Left cardiac atrium (tissue), 4 donors: ENCODE data around the gene TMEM63A. TPM values are rescaled to one million over a fixed set of nuclear protein-coding genes. Genes with fewer than 3 reads are reported as not detected.

Experiments used
- ATAC-seq, 2 donors: fragments of 200-7000 bp; cut with Tn5 transposase; one replicate each; pipeline ENCODE4 v1.9.1; 2020; ENCODE audit warnings: mild to moderate bottlenecking in 2 of 2, moderate library complexity in 2 of 2
- DNase-seq: peaks from one replicate; pipeline ENCODE4 v3.0.0-alpha.2; 2020
- intact Hi-C, 2 donors: fragments of 100-400 bp; cut with DNase I; formaldehyde crosslinking; loops; one replicate each; pipeline versions ENCODE4 v1.14.1 to v1.15.1; 2022 to 2023
- total RNA-seq, 2 donors: library from RNA; stranded (reverse); fragmentation: NEBNext Ultra II Directional; extraction: Animal tissue kit (Norgen Biotek cat#: 25700); gene quantifications; one replicate each; pipeline ENCODE4 v1.2.1, GENCODE V29; 2021
- donor health status: DM: no; HTN: yes; CAD: no.
- donor health status: DM: no; HTN: yes; CAD: no; lungs with severe emphysema.
- donor health status: DM: yes; HTN: yes; CAD: no.
- donor health status: Dilated cardiomyopathy.

Gene TMEM63A
- total RNA-seq, 2 donors from 2014 or later, result 33.2 to 37.1 TPM

DNA sequence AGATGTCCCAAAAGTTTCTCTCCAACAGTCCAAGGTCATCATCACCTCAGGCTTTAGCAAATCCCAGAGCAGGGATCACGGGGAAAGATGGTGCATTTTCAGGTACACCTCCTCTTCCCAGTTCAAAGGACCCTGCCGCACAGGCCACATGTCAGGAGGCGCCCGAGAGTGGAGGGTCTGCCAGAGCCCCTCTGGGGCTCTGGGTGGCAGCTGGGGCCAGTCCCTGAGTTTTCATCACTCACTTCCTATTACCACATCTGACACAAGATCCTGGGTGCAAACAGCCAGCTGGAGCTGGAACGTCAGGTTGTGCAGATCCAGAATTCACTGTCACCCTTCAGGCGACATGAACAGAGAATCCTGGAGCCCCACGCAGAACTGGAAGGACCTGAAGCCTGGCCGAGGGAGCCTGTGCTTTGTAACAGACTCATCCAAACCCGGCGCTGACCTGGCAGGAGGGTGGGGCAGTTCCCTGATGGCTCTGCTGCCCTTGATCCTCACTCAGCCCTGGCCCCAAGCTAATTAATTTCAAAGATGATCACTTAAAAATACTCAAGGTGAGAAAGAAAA is 8.8 kb downstream of the TMEM63A start:
- no peak for ATAC-seq
- no peak for DNase-seq
- intact Hi-C loops, result no loop called here

DNA sequence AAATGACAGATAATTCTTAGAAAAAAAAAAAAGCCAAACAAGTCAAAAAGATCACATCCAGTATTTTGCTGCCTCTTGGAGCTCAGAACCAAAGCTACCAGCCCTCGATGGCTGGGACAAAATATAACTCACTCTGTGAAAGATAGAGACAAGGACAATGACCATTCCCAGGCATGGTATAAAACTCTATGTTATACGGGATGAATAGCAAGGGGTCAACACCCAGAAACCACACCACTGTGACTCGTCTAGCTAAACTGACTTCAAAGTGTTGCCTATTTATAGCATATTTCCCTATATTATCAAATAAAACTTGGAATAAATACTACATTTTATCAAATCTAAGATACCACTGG is 10.1 kb downstream of the TMEM63A start:
- ATAC-seq, result no peak
- DNase-seq, result no peak
- intact Hi-C loops, result no loop called here

DNA sequence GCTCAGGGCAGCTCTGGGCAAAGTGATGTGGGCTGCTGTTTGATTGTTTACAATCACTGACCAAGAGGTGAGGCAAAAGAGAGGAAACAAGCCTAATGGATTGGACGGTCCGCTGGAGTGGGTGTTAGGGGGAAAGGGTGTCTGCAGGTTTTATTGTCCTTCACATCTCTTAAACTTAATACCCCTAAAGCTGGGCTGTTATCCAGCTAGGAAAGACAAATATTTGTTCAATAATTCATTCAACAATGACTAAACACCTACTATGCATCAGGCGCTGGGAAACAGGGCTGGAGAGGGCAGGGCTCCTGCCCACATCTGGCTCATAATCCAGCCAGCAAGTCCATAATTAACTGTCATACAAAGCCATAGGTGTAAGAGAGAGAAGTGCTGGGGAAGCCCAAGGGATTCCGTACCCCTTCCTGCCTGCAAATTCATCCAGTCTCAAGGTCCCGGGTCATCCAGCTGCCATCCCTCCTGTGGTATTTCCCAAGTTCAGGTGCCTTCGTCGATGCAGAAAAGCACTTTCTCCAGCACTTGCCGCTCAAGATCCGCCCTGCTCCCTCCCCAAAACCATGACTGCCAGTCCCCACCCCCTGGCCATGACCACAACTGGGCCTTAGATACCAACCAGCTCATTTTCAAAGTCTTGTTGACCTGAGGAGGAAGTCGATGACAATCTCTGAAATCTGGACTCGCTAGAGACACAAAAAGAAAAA is 10.7 kb downstream of the TMEM63A start:
- DNase-seq (no peak), ATAC-seq (no peak)
- intact Hi-C loops, result no loop called here

DNA sequence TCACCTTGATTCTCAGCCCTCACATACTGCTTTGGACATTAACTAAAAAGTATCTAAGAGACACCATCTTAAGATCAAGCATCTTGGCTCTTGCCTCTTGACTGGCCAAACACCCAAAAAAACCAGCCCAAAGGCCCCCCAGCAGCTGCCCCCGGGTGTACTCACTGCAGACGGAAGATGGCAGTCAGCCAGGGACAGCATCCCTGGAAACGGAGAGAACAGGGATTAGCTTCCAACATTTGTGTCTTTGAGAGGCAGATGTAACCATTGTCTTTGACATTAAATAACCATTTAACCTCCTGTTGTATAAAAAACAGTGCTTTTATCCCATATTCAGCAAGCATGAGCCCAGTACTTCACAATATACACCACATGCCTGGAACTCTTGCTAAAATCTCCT is 11.3 kb downstream of the TMEM63A start:
- ATAC-seq, result no peak
- intact Hi-C loops, result no loop called here
- DNase-seq, result no peak

DNA sequence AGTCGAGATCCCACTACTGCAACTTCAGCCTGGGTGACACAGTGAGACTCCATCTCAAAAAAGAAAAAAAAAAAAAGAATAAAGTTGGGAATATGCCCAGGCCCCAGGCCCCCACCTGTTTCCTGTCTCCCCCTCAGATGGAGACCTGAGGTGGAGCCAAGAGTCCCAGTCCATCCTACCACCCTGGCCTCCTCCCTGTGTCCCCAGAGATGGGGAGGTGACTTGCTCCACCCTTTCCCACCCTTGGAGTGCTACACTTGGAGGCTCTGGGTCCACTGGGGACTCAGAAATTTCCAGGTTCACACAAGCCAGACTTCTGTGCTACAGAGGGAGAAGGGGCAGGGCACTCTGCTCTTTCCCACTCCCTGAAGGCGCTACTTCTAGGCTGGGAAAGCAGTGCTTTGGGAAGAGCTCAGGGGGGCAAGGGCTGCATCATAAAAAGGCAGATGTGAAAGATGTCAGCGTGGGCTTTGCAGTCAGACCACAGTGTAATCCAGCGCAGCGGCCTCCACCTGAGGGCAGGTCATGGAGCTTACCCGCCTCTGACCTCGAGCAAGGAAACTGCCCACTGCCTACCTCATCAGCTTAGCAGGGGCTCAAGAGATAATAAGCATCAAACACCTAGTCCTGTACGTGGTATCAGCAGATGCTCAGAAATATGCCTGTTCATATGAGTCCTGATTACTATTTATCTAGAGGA is 13.4 kb downstream of the TMEM63A start:
- DNase-seq (no peak), ATAC-seq (no peak)
- intact Hi-C loops, result no loop called here

DNA sequence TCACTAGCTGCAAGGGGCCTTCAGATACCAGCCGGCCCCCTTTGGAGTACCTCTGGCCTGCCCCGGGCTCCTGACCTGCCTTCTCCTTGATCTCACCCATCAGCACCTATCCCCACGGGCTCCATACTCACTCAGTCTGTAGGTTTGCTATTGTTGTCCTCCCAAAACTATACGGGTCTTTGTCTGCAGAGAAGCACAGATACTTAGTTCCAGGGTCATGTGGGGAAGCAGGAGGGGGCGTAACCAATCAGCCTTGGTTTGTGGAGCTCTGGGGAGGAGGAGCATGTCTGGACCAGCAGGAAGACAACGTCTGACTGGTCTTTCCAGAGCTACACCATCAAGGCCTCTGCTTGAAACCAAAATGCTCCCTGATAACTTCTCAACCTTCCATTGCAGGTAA is 15.2 kb downstream of the TMEM63A start:
- intact Hi-C loops, result no loop called here
- DNase-seq, result no peak
- no peak for ATAC-seq

DNA sequence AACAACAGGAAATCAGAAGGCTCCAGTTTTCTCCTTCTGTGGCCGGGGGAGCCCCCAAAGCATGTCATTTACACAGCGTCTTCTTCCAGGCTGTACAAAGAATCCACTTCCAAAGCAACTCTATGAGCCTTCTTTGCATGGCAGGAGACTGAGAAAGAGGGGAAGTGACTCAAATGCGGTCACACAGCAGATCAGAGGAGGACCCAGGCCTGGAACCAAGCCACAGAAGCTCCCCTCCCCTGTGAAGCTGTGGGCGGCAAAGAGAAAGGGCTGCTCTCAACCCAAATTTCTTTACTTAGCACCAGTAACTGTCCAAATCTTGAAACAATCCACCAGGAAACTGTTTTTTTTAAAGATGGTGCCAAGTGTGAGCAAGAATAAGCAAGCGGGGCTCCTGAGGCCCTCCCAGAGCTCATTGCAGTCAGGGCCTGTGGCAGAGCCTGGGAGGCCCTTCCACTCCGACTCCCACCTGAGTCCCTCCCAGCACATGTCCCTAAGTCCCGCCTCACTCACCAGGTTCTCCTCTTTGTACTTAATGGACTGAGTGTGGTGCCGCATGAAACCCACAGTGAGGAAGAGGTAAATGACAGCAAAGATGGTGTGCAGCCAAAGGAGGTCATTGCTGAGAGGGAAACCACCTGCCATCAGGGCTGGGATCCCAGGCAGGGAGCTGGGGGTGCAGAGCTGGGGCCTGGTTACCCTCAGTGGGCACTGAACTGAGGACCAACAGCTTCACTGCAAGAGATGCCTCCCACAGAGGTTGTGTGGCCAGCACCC is 15.9 kb downstream of the TMEM63A start:
- DNase-seq, result no peak
- intact Hi-C loops, result no loop called here
- ATAC-seq, result peak; percentile 27 to 53

DNA sequence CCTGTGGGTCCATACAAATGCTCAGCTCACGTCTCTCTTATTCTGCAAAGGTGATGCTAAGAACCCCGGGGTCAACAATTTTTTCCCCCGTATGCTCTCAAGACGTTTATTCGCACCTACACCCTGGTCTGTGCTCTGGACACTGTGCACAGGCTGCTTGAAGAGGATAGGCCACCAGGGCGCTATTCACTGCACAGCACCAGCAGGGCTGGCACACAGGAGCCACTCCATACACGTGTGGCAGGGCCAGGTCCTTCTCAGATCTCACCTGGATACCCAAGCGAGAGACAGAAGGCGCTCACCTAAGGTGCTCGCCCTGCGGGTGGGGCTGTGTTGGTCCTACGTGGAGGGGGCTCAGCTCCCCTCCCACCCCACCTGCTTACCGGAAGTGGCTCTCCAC is 16.7 kb downstream of the TMEM63A start:
- ATAC-seq (no peak), DNase-seq (no peak)
- intact Hi-C loops, result no loop called here

DNA sequence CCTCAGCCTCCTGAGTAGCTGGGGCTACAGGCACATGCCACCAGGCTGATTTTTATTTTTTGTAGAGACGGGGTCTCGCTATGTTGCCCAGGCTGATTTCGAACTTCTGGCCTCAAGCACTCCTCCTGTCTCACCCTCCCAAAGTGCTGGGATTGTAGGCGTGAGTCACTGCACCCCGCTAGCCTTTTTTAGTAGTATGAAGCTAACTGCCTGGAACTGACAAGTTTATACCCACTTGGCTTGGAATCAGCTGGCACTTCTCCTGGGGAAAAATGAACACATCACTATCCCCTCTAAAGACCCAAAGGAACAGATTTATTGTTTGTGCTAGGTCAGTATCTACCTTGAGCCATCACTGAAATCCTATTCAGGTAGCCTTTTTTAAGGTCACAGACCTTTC is 19.0 kb downstream of the TMEM63A start:
- no peak for ATAC-seq
- no peak for DNase-seq

DNA sequence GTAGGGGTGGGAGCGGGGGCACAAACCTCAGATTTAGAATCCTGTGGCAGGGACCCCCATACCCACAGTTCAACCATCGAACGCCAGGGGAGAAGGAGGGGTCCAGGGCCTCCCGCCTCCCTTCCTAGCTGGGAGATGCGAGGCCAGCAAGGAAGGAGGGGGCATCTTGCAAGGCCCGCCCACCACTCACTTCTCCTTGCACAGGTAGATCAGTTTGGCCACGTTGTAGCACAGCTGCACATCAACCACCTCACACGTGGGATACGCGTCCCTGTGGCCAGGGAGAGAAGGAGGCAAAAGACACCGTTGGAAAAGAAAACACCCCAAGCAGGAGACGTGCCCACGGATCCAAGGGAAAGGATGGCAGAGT is 19.6 kb downstream of the TMEM63A start:
- ATAC-seq, result no peak
- intact Hi-C loops, result no loop called here
- no peak for DNase-seq

More for the DNA sequence above, 19.0 kb downstream of the TMEM63A start:
- intact Hi-C loops, result no loop called here

DNA sequence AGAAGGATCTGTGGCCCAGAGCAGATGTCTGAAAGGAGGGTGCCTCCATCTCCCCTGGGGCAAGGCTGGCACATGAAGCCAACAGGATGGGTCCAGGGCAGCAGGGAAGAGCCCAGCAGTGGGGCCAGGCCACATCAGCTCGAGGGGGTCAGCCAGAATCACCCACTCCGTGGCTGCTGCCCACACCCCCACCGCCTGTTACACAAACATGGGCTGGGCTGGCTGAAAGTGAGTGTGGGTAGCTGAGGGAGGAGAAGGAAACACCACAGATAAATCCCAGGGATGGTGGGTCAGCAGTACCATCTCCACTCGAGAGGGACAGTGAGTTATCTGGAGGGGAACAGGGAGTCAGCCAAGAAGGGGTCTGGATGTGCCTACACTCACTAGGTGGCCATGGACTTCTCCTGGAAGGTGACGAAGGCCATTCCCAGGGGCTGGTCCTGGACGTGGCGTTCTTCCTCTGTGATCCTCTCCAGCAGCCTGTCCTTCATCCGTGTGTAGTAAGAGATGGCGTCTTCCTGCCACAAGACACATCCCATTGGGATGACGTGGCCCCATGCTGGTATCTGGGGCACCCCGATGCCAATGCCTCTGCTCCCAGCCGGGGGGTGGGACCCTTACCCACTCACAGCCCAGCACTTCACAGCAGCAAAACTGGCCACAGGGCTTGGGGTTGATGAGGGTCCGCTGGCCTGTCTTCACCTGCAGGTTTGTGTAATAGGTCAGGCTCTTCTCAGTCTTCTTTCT is 20.2 kb downstream of the TMEM63A start:
- ATAC-seq (no peak), DNase-seq (no peak)
- intact Hi-C loops, result no loop called here

DNA sequence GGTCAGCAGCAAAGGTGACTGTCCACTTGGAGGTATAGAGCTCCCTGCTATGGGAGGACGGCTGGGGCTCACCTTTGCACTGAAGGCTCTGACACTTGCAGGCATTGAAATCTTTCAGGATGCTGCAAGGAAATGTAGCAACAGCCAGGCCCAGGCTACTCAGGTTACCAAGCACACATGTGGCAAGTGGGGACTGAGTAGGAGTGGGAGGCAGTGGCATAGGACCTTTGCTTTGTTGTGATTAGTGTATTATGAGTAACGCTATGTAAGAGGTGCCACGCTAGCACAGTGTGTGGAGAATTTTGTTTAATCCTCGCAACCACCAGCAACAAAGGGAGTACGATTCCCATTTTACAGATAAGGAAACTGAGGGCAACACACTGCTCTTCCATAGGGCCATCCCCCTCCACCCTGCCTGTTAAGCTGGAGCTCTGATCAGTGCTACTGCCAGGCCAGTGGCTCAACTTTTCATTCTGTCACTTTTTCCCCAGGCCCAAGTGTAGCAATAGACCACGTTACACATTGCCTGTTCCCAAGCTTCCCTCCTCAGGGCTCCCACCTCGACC is 21.2 kb downstream of the TMEM63A start:
- intact Hi-C loops, result no loop called here
- ATAC-seq (no peak), DNase-seq (no peak)

DNA sequence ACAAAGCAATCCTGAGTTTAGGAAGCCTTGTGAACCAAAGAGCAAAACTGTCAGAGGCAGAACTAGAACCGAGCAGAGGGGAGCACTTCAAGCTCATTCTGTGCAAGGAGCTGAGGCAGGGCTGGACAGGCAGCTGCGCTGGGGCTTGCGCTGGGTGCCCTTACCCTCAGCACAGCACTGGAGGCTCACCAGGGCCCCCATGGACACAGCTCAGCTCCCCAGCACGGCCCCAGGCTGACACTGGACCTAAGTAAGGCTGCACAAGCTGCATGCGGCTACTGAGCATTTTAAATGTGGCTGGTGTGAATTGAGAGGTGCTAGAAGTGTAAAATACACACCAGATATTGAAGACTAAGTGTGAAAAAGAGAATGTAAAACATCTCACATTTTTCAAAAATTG is 22.1 kb downstream of the TMEM63A start:
- DNase-seq (no peak), ATAC-seq (no peak)

DNA sequence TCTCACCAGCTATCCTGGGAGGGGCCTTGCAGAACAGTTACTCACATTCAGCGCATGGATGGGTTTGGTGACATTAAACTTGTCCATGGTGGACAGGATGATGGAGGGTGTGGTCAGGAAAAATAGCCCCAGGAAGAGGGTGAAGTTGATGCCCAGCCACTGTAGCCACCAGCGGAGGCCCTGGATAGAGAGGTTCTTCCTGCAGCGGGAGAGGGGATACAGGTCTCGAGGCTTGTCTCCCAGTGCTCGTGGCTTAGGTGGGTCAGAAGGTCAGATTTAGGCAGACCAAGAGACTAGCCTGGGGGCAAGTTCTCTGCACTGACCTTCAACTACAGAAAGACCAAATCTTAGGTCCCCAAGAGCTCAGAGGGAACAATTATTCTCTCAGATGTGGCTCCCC is 23.0 kb downstream of the TMEM63A start:
- intact Hi-C loops, result no loop called here
- ATAC-seq (no peak), DNase-seq (no peak)

More for the DNA sequence above, 22.1 kb downstream of the TMEM63A start:
- intact Hi-C loops, result no loop called here

DNA sequence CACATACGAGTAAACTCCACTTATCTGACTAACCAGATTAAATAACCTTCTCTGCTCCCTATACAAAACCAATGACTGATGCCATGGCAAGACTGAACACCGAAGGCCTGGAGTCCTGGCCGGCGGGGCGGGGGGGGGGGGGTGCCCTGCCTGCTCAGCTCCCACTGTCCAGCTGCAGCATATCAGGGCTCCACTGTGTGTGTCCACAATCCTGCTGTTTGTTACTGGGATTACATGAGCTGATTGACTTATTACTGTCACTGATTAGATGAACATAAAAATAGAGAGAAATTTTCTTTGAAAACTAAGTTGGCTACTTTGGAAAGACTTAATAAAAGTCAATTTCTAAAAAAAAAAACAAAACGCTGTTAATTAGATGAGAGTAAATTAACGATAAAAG is 24.9 kb downstream of the TMEM63A start:
- ATAC-seq (no peak), DNase-seq (no peak)
- intact Hi-C loops, result no loop called here

DNA sequence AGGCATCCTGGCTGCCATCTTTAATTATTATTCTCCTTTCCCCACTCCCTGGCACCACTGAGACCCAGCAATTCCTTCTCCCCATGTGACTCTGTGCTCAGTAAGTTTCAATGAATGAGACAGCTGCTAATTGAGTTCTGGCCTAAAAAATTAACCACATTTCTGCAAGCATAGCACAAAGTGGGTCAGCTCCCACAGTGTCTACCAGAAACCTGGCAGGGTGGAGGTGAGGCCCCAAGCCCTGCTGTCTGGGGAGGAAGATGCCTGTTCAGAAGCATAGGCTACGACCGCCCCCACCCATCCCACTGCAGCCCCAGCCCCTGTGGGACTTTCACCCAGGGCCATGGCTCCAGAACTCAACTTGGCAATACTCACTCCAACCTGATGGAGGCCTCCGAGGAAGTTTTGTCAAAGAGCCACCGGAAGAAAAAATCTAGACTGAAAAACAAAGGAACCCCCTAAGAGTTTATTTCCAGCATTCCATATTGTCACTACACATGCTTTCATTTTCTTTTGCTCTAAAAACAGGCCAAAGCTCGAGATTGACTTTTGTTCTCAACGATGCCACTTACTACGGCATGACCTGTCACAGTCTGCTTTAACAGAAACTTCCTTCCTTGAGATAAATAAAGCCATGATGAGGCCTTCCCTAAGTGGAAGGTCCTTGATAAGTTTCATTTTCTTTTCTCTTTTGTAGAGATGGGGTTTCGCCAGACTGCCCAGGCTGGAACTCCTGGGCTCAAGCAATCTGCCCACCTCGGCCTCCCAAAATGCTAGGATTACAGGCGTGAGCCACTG is 26.5 kb downstream of the TMEM63A start:
- DNase-seq (no peak), ATAC-seq (no peak)
- intact Hi-C loops, result no loop called here

DNA sequence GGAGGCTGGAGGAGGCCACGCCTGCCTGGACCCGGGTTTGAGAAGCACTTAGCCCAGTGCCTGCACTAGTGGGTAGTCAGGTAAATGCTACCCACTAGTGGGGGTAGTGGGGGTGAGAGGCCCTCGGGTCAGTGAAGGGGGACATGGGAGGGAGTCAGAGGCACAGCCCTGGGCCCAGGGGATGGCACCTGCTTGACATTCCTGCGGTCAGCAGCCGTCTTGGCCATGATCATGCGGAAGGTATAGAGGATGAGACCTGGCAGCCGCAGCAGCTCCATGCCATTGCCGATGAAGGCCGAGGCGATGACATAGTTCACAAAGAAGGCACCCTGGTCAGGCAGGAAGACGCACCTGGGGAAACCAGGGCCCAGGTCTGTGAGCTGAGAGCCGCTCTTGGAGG is 28.7 kb downstream of the TMEM63A start:
- DNase-seq, result no peak
- ATAC-seq, result no peak
- intact Hi-C loops, result no loop called here

DNA sequence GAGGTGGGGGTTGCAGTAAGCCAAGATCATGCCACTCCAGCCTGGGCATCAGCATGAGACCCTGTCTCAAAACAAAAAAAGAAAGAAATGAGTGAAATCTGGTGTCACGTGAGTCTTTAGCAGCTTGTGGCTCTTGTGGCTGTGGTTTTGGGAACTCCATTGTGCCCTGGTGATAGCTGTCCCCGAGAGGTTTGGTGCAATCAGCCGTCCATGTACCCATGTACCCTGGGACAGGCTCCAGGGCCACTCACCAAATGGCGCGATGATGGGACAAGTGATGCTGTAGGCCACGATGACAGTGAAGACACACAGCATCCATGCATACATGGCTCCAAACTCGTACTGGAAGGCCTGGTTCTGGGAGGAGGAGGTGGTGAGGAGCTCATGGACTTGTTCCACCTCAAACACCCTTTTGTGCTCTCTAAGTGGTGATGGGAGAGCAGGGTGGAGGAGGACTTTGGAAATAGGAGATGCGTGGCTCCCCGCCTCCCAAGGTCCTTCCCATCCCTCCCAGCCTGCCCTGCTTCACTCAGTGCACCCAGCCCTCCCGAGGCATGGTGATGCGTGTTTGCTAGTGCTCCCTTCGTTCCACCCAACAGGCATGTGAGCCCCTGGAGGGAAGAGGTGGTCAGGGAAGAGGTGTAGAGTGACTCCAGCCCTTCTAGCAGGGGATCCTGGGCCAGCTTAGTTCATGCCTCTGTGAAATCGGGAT is 29.6 kb downstream of the TMEM63A start:
- intact Hi-C loops, result no loop called here
- no peak for DNase-seq
- no peak for ATAC-seq
